Left ventricle myocardium inferior (tissue), 1 donor: ENCODE measurements around the gene C1orf159. TPM values are rescaled to one million over a fixed set of nuclear protein-coding genes. Genes with fewer than 3 reads are reported as not detected.
"Not testable (repeated sequence)": the region's sequence is repeated elsewhere in the genome, so short reads cannot be mapped to it uniquely, and the experiment has no call there.

ENCODE experiments used
- DNase-seq: peaks from one replicate; pipeline ENCODE4 v3.0.0-alpha.2; 2020
- H3K27ac ChIP-seq: fragments of 200-600 bp; replicated peaks from 2 replicates; pipeline ENCODE4 v1.8.0; 2021
- H3K27me3 ChIP-seq: fragments of 200-600 bp; 2 replicates; pipeline ENCODE4 v1.8.0; 2021; ENCODE audit warnings: low read depth
- H3K36me3 ChIP-seq: fragments of 200-600 bp; 2 replicates; pipeline ENCODE4 v1.8.0; 2021
- H3K4me1 ChIP-seq: fragments of 200-600 bp; 2 replicates; pipeline ENCODE4 v1.8.0; 2021
- H3K4me3 ChIP-seq: fragments of 200-600 bp; 2 replicates; pipeline ENCODE4 v1.8.0; 2021; ENCODE audit warnings: mild to moderate bottlenecking, moderate library complexity
- H3K9me3 ChIP-seq: fragments of 200-600 bp; replicated peaks from 2 replicates; pipeline ENCODE4 v1.8.0; 2021
- CTCF ChIP-seq: fragments of 200-600 bp; IDR thresholded peaks from 2 replicates; pipeline ENCODE4 v1.8.0; 2021; ENCODE audit warnings: antibody characterized with exemption, mild to moderate bottlenecking, borderline replicate concordance
- intact Hi-C: fragments of 100-400 bp; cut with micrococcal nuclease; formaldehyde crosslinking; loops from one replicate; pipeline ENCODE4 v1.11.0; 2022
- total RNA-seq: library from RNA; stranded (reverse); fragmentation: NEBNext Ultra II Directional; extraction: Animal tissue kit (Norgen Biotek cat#: 25700); gene quantifications from one replicate; pipeline ENCODE4 v1.2.1, GENCODE V29; 2021
- donor health status: DM: no; HTN: yes; CAD: no; lungs with severe emphysema.

The C1orf159 gene
- total RNA-seq, 1 donor from 2014 or later: 3.8 TPM

- intact Hi-C loops: no loop called here
- Histone ChIP-seq H3K27ac (no peak overlapping the region), H3K36me3 (peaks cover 20% of the 10 kb centered on the region), H3K9me3 (peaks cover 18% of the 10 kb centered on the region), H3K4me1 (peaks cover 8% of the 10 kb centered on the region), H3K27me3 (no peaks in the 10 kb centered on the region), H3K4me3 (no peak overlapping the region)
- peak; percentile 10 for DNase-seq
- no peak for TF ChIP-seq CTCF
Observed at GRCh38 chr1:1110561-1110971, 5.3 kb downstream of the C1orf159 start.

GRCh38 chr1:1109743-1110142 lies 6.1 kb downstream of the C1orf159 start:
- TF ChIP-seq CTCF: no peak
- Histone ChIP-seq H3K4me3 (no peak overlapping the region), H3K36me3 (peaks cover 20% of the 10 kb centered on the region), H3K4me1 (peaks cover 2% of the 10 kb centered on the region), H3K27ac (no peak overlapping the region), H3K9me3 (peaks cover 18% of the 10 kb centered on the region), H3K27me3 (no peaks in the 10 kb centered on the region)
- intact Hi-C loops: no loop called here
- no peak for DNase-seq

GRCh38 chr1:1106510-1107221 lies 9.2 kb downstream of the C1orf159 start:
- Histone ChIP-seq H3K27me3 (no peaks in the 10 kb centered on the region), H3K27ac (no peak overlapping the region), H3K36me3 (peaks cover 6% of the 10 kb centered on the region), H3K4me1 (no peaks in the 10 kb centered on the region), H3K4me3 (no peak overlapping the region), H3K9me3 (peaks cover 6% of the 10 kb centered on the region)
- DNase-seq: no peak
- intact Hi-C loops: no loop called here
- TF ChIP-seq CTCF: no peak

GRCh38 chr1:1104152-1104551 lies 11.7 kb downstream of the C1orf159 start:
- H3K4me3 ChIP-seq, H3K36me3 ChIP-seq, H3K4me1 ChIP-seq, H3K27ac ChIP-seq, DNase-seq, intact Hi-C loops, H3K27me3 ChIP-seq: not testable (repeated sequence)
- peaks cover 14% of the 10 kb centered on the region for H3K9me3 ChIP-seq

GRCh38 chr1:1101503-1101902 lies 14.4 kb downstream of the C1orf159 start:
- no peaks in the 10 kb centered on the region for H3K36me3 ChIP-seq
- H3K27ac ChIP-seq: no peak overlapping the region
- peaks cover 13% of the 10 kb centered on the region for H3K9me3 ChIP-seq
- intact Hi-C loops: no loop called here
- H3K27me3 ChIP-seq: no peaks in the 10 kb centered on the region
- H3K4me3 ChIP-seq: no peak overlapping the region
- H3K4me1 ChIP-seq: no peaks in the 10 kb centered on the region
- TF ChIP-seq CTCF: no peak
- no peak for DNase-seq

GRCh38 chr1:1100296-1100695 lies 15.6 kb downstream of the C1orf159 start:
- intact Hi-C loops: no loop called here
- Histone ChIP-seq H3K4me3 (no peak overlapping the region), H3K9me3 (peaks cover 8% of the 10 kb centered on the region), H3K4me1 (no peaks in the 10 kb centered on the region), H3K27ac (no peak overlapping the region), H3K27me3 (no peaks in the 10 kb centered on the region), H3K36me3 (no peaks in the 10 kb centered on the region)
- no peak for TF ChIP-seq CTCF
- DNase-seq: no peak
